Esophagus squamous epithelium (tissue), 4 donors: Measurements from ENCODE around the gene SVIL.

Experiments
- CTCF ChIP-seq, 6 experiments: fragments of 450-650 bp in 4 of 6; fragments of 200-600 bp in 2 of 6; sonication (generic) in 2 of 6; IDR thresholded peaks; one replicate each; pipeline ENCODE4 v1.5.1; 2016 to 2019; ENCODE audit warnings: antibody characterized with exemption in 6 of 6, mild to moderate bottlenecking in 4 of 6, moderate library complexity in 4 of 6
- POLR2A ChIP-seq, 4 donors: fragments of 450-650 bp; IDR thresholded peaks; one replicate each; pipeline ENCODE4 v1.6.1; 2017; ENCODE audit warnings: antibody characterized with exemption in 4 of 4, mild to moderate bottlenecking in 4 of 4, moderate library complexity in 3 of 4

- TF ChIP-seq CTCF (IDR thresholded peaks at IDR 0.05) (no peak), POLR2A (IDR thresholded peaks at IDR 0.05) (no peak)
These were observed 184.4 kb downstream of the SVIL start for GRCh38 chr10:29450405-29450804.
